NK-92 (cell line): ENCODE data around the gene APOD.

Experiments
- DNase-seq: peaks from one replicate; lab custom pipeline; 2025; ENCODE audit not compliant: unreplicated experiment; lab: John Stamatoyannopoulos, UW

Gene APOD

GRCh38 chr3:195555110-195555509 lies 28.6 kb downstream of the APOD start:
- DNase-seq, result no peak

DNA sequence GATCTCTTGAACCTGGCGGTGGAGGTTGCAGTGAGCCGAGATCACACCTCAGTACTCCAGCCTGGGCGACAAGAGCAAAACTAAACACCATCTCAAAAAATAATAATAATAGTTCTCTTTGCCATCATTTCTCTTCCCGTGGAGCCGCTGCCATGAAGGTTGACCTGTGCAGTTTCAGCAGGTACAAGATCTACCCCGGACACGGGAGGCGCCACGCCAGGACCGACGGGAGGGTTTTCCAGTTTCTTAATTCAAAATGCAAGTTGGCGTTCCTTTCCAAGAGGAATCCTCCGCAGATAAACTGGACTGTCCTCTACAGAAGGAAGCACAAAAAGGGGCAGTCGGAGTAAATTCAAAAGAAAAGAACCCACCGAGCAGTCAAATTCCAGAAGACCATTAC lies 29.3 kb downstream of the APOD start:
- no peak for DNase-seq

- DNase-seq, result no peak
Observed at GRCh38 chr3:195553268-195553667, 30.5 kb downstream of the APOD start.

GRCh38 chr3:195551381-195551978 lies 32.3 kb downstream of the APOD start:
- no peak for DNase-seq

DNA sequence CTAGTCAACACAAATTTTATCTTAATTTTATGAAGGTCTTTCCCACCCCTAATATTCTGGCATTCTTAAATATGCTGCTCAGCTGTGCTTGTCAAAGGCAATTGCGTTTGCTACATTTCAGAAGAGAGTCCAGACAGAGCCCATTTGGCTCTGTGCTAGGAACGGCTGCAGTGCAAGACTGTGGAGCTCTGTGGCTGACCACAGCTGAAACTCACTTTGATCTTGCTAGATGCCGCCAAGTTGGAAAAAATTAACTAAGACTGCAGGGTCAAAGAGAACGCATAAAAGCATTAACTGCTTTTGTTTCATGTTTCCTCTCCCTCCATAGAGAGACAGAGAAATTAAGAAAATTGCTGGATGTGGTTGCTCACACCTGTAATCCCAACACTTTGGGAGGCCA lies 33.0 kb downstream of the APOD start:
- DNase-seq, result no peak

GRCh38 chr3:195549931-195550519 lies 33.7 kb downstream of the APOD start:
- no peak for DNase-seq

DNA sequence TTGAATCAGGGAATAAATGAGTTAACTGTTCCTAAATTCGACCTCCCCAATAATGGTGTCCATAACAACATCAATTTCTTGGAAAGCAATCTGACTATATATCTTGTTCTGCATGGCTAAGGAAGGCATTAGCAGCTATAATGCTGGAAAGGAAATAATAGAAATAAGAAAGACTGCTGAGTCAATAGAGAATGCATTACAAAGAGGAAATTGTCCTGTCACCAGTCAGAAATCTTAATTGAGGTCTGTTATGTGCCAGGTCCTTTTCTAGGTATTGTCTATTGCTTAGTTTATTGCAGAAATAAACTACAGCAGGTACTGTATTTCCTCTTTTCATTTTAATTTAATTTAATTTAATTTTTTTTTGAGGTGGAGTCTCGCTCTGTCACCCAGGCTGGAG lies 34.8 kb downstream of the APOD start:
- no peak for DNase-seq

GRCh38 chr3:195548501-195548900 lies 35.2 kb downstream of the APOD start:
- no peak for DNase-seq

DNA sequence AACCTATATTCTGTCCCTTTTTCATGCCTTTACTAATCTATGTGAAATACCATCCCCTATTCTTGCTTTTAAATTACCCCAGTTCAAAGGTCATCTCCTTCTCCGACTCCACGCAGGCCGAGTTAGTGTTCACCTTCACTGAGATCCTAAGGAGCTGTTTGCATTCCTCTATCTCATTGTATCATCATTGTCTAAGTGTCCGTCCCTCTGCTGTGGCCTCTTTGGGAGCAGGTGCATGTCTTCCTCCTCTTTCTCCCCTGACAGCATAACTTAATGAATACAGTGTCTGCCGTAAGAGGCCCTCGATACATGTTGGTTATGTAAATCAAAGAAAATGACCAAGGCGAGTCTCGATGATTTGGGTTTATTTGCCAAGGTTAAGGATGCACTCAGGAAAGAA lies 35.7 kb downstream of the APOD start:
- DNase-seq, result no peak

DNA sequence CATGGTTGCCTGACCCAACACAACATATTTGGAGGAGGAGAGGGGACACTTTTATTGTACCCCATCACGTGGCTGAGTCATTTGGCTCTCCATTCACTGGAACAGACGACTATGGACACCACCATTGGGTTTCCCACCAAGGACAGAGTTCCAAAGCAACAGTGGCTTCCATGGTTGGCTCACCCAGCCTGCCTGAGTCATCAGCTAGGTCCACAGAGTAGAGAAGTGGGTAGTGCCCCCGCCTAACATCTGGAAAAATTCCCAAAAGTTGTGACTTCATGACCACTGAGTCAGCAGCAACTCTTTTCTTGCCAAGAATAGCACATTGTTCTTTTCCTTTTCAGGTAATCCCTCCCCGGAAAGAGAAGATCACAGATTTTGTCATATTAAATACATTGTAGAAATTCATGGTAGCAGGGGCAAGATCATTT lies 37.6 kb downstream of the APOD start:
- no peak for DNase-seq

- no peak for DNase-seq
Observed at GRCh38 chr3:195544634-195545033, 39.1 kb downstream of the APOD start.

DNA sequence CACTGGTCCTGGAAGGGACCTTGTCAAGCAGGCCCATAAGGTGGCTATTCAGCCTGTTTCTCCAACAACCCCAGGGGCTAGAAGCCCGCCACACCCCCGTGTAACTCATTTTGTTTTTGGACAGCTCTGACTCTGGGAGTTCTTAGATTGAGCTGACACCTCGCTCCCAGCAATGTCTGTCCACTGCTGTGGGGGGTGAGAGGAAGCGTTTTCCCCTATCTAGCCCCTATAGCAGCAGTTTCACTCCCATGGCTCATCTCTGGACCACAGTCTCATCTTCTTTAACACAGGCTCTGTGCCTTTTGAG lies 39.6 kb downstream of the APOD start:
- no peak for DNase-seq

- DNase-seq, result no peak
Observed at GRCh38 chr3:195543500-195544229, 40.1 kb downstream of the APOD start.

- DNase-seq, result peak; percentile 33
Observed at GRCh38 chr3:195542698-195543499, 40.8 kb downstream of the APOD start, which contains the start of gene PPP1R2. Gene PPP1R2, minus strand, starts transcription at chr3:195543325. Its CDS starts 300 bp downstream, at chr3:195543025.

DNA sequence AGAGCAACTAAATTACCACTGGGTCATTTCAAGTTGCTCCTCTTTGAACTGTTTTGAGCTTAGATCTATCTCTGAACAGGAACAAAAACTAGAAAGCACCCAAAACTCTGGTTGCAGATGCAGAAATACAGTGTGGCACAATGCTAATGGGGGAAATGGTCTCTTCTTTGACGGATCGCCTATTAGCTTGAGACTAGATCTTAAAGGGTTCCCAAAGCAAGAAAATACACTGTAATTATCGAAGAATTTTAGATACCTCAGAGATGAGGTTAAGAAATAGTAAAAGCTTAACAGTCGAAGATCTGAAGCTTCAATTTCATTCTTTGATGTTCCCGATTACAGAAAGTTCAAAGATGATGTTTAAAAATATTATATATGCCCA lies 41.4 kb downstream of the APOD start:
- DNase-seq, result no peak

DNA sequence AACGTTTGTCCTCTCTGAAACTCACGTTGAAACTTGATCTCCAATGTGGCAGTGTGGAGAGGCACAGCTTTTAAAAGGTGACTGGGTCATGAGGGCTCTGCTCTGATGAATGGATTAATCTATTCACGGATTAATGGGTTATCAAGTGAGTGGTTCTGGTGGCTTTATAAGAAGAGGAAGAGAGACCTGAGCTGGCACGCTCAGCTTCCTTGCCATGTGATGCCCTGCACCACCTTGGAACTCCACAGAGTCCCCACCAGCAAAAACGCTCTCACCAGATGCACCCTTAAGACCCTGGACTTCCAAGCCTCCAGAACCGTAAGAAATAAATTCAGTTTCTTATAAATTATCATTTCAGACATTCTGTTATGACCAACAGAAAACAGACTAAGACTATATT lies 43.2 kb downstream of the APOD start:
- no peak for DNase-seq

DNA sequence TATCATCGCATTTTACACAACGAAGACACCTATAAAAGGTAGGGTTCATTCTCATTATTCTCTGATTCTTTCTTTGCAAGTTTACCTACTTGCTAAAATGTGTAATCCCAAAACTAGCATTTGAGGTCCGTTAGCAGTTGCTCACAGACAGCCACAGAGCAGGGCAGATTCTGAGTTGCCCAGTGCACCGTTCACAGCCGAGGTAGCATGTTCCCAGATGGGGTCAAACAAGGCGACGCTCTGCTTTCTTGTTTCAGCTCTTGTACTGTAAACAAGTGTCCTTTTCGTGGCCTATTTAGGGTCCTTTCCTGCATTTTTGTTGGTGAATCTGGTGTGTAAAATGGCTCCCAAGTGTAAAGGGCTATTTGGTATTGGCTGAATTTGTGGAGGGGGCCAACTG lies 43.7 kb downstream of the APOD start:
- no peak for DNase-seq

DNA sequence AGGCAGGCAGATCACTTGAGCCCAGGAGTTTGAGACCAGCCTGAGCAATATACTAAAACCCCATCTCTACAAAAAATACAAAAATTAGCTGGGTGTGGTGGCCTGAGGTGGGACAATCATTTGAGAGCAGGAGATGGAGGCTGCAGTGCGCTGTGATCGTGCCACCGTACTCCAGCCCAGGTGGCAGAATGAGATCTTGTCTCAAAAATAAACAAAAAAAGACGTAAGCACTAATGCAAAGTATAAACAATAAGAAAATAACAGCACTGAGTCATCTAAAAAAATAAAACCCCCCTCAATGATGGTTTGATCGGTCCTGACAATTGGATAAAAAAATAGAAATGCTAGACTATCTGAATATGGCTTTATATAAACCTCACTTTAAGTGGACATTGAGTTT lies 44.3 kb downstream of the APOD start:
- DNase-seq, result no peak

DNA sequence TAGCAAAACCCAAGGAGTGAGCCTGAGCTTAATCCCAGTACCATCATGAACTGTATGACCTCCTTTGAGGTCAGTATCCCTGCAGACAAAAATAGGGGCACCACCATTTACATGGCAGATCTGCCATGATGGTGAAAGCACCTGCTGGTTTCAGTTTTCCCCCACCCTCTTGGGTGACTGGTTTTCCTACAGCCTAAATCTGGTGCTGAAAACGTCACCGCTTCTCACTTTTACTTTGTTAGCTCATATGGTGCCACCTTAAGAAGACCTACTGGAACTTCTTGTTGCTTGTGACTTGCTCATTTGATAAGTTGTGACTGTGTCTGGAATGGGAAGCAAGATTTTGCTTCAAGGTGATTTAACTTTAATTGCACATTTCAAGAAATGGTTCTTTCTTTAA lies 45.7 kb downstream of the APOD start:
- DNase-seq, result no peak

DNA sequence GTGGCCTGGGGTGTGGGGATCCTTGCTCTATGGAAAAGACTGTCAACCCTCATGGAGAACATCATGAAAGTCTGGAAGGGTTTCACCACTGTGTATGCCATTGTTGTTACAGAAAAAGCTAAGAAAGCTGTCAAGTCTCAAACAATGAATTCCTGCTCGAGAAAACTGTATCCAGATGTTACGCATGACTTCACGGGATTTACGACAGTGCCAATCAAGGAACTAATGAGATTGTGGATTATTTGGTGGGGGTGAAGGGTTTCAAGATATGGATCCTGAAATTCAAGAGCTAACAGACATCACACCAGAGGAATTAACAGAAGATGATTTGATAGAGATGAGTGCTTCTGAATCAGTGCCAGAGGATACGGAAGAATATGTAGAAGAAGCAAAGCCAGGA lies 48.4 kb downstream of the APOD start:
- DNase-seq, result no peak

DNA sequence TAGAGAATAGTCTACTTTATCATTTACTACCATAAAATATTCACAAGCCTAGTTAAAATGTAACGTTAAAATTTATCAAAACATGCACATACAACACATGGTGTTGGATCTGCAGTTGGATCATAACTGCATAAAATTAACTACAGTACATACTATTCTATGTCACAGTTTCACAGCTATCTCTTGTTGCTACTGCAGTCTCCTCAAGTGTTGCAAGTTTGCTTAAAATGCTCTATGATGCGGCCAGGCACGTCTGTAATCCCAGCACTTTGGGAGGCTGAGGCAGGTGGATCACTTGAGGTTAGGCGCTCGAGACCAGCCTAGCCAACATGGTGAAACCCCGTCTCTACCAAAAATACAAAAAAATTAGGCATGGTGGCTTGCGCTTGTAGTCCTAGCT lies 50.9 kb downstream of the APOD start:
- no peak for DNase-seq

GRCh38 chr3:195532345-195532744 lies 51.4 kb downstream of the APOD start:
- no peak for DNase-seq
